ENCODE measurements around the gene GRIN2B.

Gene GRIN2B

GRCh38 chr12:13948621-13949020, 32.8 kb downstream of the GRIN2B start:
- H3K79me2 ChIP-seq (ENCODE audit: control insufficient read depth, low read length) = no peaks in the 10 kb centered on the region
- no peaks in the 10 kb centered on the region; the same call in 1 of the 2 replicates for H3K9me3 ChIP-seq (ENCODE audit: control insufficient read depth, insufficient read depth, low read length)
- H3K27me3 ChIP-seq (ENCODE audit: control insufficient read depth, low read length) = no peaks in the 10 kb centered on the region
- no peak overlapping the region for H3K27ac ChIP-seq (ENCODE audit: low read depth, low read length)
- H3K4me2 ChIP-seq (ENCODE audit: low read length) = no peak overlapping the region
- no peak overlapping the region for H3K4me3 ChIP-seq (ENCODE audit: low read length)
- no peaks in the 10 kb centered on the region for H3K4me1 ChIP-seq (ENCODE audit: control insufficient read depth, low read length)
- no peaks in the 10 kb centered on the region for H3F3A ChIP-seq (ENCODE audit: control insufficient read depth, insufficient read depth)
- H3K36me3 ChIP-seq (ENCODE audit: control insufficient read depth, low read length) = no peaks in the 10 kb centered on the region
- H3K9me2 ChIP-seq (replicated peaks; ENCODE audit: control insufficient read depth, low read length) = no peaks in the 10 kb centered on the region
- TF ChIP-seq CTCF (IDR thresholded peaks at IDR 0.05; ENCODE audit: low read depth, low read length, poor library complexity, severe bottlenecking) = no peak
- no peak for TF ChIP-seq EZH2phosphoT487 (IDR thresholded peaks at IDR 0.05; ENCODE audit: borderline replicate concordance, low read length)
- no peaks in the 10 kb centered on the region for H4K20me1 ChIP-seq (ENCODE audit: control insufficient read depth, insufficient read depth, low read depth, low read length)

- Histone ChIP-seq H3K9me3 (ENCODE audit: control insufficient read depth, insufficient read depth, low read length) (no peaks in the 10 kb centered on the region; the same call in 1 of the 2 replicates), H3K4me3 (ENCODE audit: low read length) (no peak overlapping the region), H3K27ac (ENCODE audit: low read depth, low read length) (no peak overlapping the region), H4K20me1 (ENCODE audit: control insufficient read depth, insufficient read depth, low read depth, low read length) (no peaks in the 10 kb centered on the region), H3K36me3 (ENCODE audit: control insufficient read depth, low read length) (no peaks in the 10 kb centered on the region), H3K4me2 (ENCODE audit: low read length) (no peak overlapping the region), H3K4me1 (ENCODE audit: control insufficient read depth, low read length) (no peaks in the 10 kb centered on the region), H3F3A (ENCODE audit: control insufficient read depth, insufficient read depth) (no peaks in the 10 kb centered on the region), H3K27me3 (ENCODE audit: control insufficient read depth, low read length) (no peaks in the 10 kb centered on the region), H3K79me2 (ENCODE audit: control insufficient read depth, low read length) (no peaks in the 10 kb centered on the region), H3K9me2 (replicated peaks; ENCODE audit: control insufficient read depth, low read length) (no peaks in the 10 kb centered on the region)
- TF ChIP-seq EZH2phosphoT487 (IDR thresholded peaks at IDR 0.05; ENCODE audit: borderline replicate concordance, low read length) (no peak), CTCF (IDR thresholded peaks at IDR 0.05; ENCODE audit: low read depth, low read length, poor library complexity, severe bottlenecking) (no peak)
These were observed 34.0 kb downstream of the GRIN2B start for GRCh38 chr12:13947276-13947946.

- no peaks in the 10 kb centered on the region; the same call in 1 of the 2 replicates for H3K9me3 ChIP-seq (ENCODE audit: control insufficient read depth, insufficient read depth, low read length)
- H3K4me3 ChIP-seq (ENCODE audit: low read length) = no peak overlapping the region
- no peaks in the 10 kb centered on the region for H3K9me2 ChIP-seq (replicated peaks; ENCODE audit: control insufficient read depth, low read length)
- H3K27ac ChIP-seq (ENCODE audit: low read depth, low read length) = no peak overlapping the region
- H3F3A ChIP-seq (ENCODE audit: control insufficient read depth, insufficient read depth) = no peaks in the 10 kb centered on the region
- no peaks in the 10 kb centered on the region for H3K79me2 ChIP-seq (ENCODE audit: control insufficient read depth, low read length)
- TF ChIP-seq EZH2phosphoT487 (IDR thresholded peaks at IDR 0.05; ENCODE audit: borderline replicate concordance, low read length) (no peak), CTCF (IDR thresholded peaks at IDR 0.05; ENCODE audit: low read depth, low read length, poor library complexity, severe bottlenecking) (no peak)
- no peaks in the 10 kb centered on the region for H3K4me1 ChIP-seq (ENCODE audit: control insufficient read depth, low read length)
- H4K20me1 ChIP-seq (ENCODE audit: control insufficient read depth, insufficient read depth, low read depth, low read length) = no peaks in the 10 kb centered on the region
- no peaks in the 10 kb centered on the region for H3K36me3 ChIP-seq (ENCODE audit: control insufficient read depth, low read length)
- no peak overlapping the region for H3K4me2 ChIP-seq (ENCODE audit: low read length)
- no peaks in the 10 kb centered on the region for H3K27me3 ChIP-seq (ENCODE audit: control insufficient read depth, low read length)
These were observed 35.8 kb downstream of the GRIN2B start for GRCh38 chr12:13945641-13946040.

Measured in DOHH2 (cell line).